ENCODE results near the gene WASF3.
"Not testable (repeated sequence)": the region's sequence is repeated elsewhere in the genome, so short reads cannot be mapped to it uniquely, and the experiment has no call there.

The WASF3 gene

GRCh38 chr13:26709461-26709860 is 152.0 kb downstream of the WASF3 start:
- H3K4me1 ChIP-seq (ENCODE audit: control insufficient read depth, insufficient read depth, low read length, poor library complexity, severe bottlenecking), result no peaks in the 10 kb centered on the region
- H3K36me3 ChIP-seq (ENCODE audit: control insufficient read depth, insufficient read depth, low read length), result no peaks in the 10 kb centered on the region
- H3K4me3 ChIP-seq (ENCODE audit: extremely low read depth, insufficient read depth, low read length, poor library complexity, severe bottlenecking), result no peak overlapping the region
- WGBS, 2 experiments (ENCODE audit: insufficient coverage in 2 of 2), result 89 to 96% methylated on average over 6 to 7 of the region's 7 CpGs
- H3K27ac ChIP-seq (ENCODE audit: low read depth, low read length, severe bottlenecking), result no peak overlapping the region
- H3K9me3 ChIP-seq (ENCODE audit: control insufficient read depth, low read length), result peaks cover 3% of the 10 kb centered on the region

GRCh38 chr13:26710166-26710565 is 152.7 kb downstream of the WASF3 start:
- peaks cover 3% of the 10 kb centered on the region for H3K9me3 ChIP-seq (ENCODE audit: control insufficient read depth, low read length)
- no peak overlapping the region for H3K27ac ChIP-seq (ENCODE audit: low read depth, low read length, severe bottlenecking)
- no peak overlapping the region for H3K4me3 ChIP-seq (ENCODE audit: extremely low read depth, insufficient read depth, low read length, poor library complexity, severe bottlenecking)
- H3K4me1 ChIP-seq (ENCODE audit: control insufficient read depth, insufficient read depth, low read length, poor library complexity, severe bottlenecking), result no peaks in the 10 kb centered on the region
- no peaks in the 10 kb centered on the region for H3K36me3 ChIP-seq (ENCODE audit: control insufficient read depth, insufficient read depth, low read length)
- WGBS, 2 experiments (ENCODE audit: insufficient coverage in 2 of 2), result 80 to 85% methylated on average over 13 of the region's 13 CpGs

GRCh38 chr13:26711211-26711610 is 153.7 kb downstream of the WASF3 start:
- WGBS, 2 experiments (ENCODE audit: insufficient coverage in 2 of 2), result 96 to 97% methylated on average over 3 of the region's 4 CpGs
- peaks cover 3% of the 10 kb centered on the region for H3K9me3 ChIP-seq (ENCODE audit: control insufficient read depth, low read length)
- no peaks in the 10 kb centered on the region for H3K36me3 ChIP-seq (ENCODE audit: control insufficient read depth, insufficient read depth, low read length)
- H3K4me3 ChIP-seq (ENCODE audit: extremely low read depth, insufficient read depth, low read length, poor library complexity, severe bottlenecking), result no peak overlapping the region
- no peaks in the 10 kb centered on the region for H3K4me1 ChIP-seq (ENCODE audit: control insufficient read depth, insufficient read depth, low read length, poor library complexity, severe bottlenecking)
- no peak overlapping the region for H3K27ac ChIP-seq (ENCODE audit: low read depth, low read length, severe bottlenecking)

GRCh38 chr13:26713341-26713740 is 155.9 kb downstream of the WASF3 start:
- Histone ChIP-seq H3K4me1 (ENCODE audit: control insufficient read depth, insufficient read depth, low read length, poor library complexity, severe bottlenecking) (no peaks in the 10 kb centered on the region), H3K9me3 (ENCODE audit: control insufficient read depth, low read length) (peaks cover 3% of the 10 kb centered on the region)
- WGBS, 2 experiments (ENCODE audit: insufficient coverage in 2 of 2), result 90% methylated on average over 1 of the region's 1 CpG; no CpG with 5 or more reads in 1 of the 2 experiments

GRCh38 chr13:26716984-26717383 is 159.5 kb downstream of the WASF3 start:
- WGBS, 2 experiments (ENCODE audit: insufficient coverage in 2 of 2), result 81% methylated on average over 3 of the region's 3 CpGs; no CpG with 5 or more reads in 1 of the 2 experiments

More at GRCh38 chr13:26713341-26713740, 155.9 kb downstream of the WASF3 start:
- no peak overlapping the region for H3K4me3 ChIP-seq (ENCODE audit: extremely low read depth, insufficient read depth, low read length, poor library complexity, severe bottlenecking)
- H3K27ac ChIP-seq (ENCODE audit: low read depth, low read length, severe bottlenecking), result no peak overlapping the region
- H3K36me3 ChIP-seq (ENCODE audit: control insufficient read depth, insufficient read depth, low read length), result no peaks in the 10 kb centered on the region

GRCh38 chr13:26718146-26718545 is 160.7 kb downstream of the WASF3 start:
- 72 to 88% methylated on average over 2 to 4 of the region's 8 CpGs for WGBS, 2 experiments (ENCODE audit: insufficient coverage in 2 of 2)
- no peak overlapping the region for H3K27ac ChIP-seq (ENCODE audit: low read depth, low read length, severe bottlenecking)
- H3K36me3 ChIP-seq (ENCODE audit: control insufficient read depth, insufficient read depth, low read length), result no peaks in the 10 kb centered on the region
- no peaks in the 10 kb centered on the region for H3K4me1 ChIP-seq (ENCODE audit: control insufficient read depth, insufficient read depth, low read length, poor library complexity, severe bottlenecking)
- H3K4me3 ChIP-seq (ENCODE audit: extremely low read depth, insufficient read depth, low read length, poor library complexity, severe bottlenecking), result no peak overlapping the region
- peaks cover 3% of the 10 kb centered on the region for H3K9me3 ChIP-seq (ENCODE audit: control insufficient read depth, low read length)

More at GRCh38 chr13:26716984-26717383, 159.5 kb downstream of the WASF3 start:
- Histone ChIP-seq H3K36me3 (ENCODE audit: control insufficient read depth, insufficient read depth, low read length) (no peaks in the 10 kb centered on the region), H3K27ac (ENCODE audit: low read depth, low read length, severe bottlenecking) (no peak overlapping the region), H3K9me3 (ENCODE audit: control insufficient read depth, low read length) (peaks cover 3% of the 10 kb centered on the region), H3K4me1 (ENCODE audit: control insufficient read depth, insufficient read depth, low read length, poor library complexity, severe bottlenecking) (no peaks in the 10 kb centered on the region), H3K4me3 (ENCODE audit: extremely low read depth, insufficient read depth, low read length, poor library complexity, severe bottlenecking) (no peak overlapping the region)

- 84 to 90% methylated on average over 5 of the region's 5 CpGs for WGBS, 2 experiments (ENCODE audit: insufficient coverage in 2 of 2)
- no peaks in the 10 kb centered on the region for H3K4me1 ChIP-seq (ENCODE audit: control insufficient read depth, insufficient read depth, low read length, poor library complexity, severe bottlenecking)
- no peak overlapping the region for H3K4me3 ChIP-seq (ENCODE audit: extremely low read depth, insufficient read depth, low read length, poor library complexity, severe bottlenecking)
- H3K27ac ChIP-seq (ENCODE audit: low read depth, low read length, severe bottlenecking), result no peak overlapping the region
- H3K9me3 ChIP-seq (ENCODE audit: control insufficient read depth, low read length), result peaks cover 3% of the 10 kb centered on the region
- no peaks in the 10 kb centered on the region for H3K36me3 ChIP-seq (ENCODE audit: control insufficient read depth, insufficient read depth, low read length)
These were observed 161.4 kb downstream of the WASF3 start for GRCh38 chr13:26718872-26719271.

- H3K36me3 ChIP-seq (ENCODE audit: control insufficient read depth, insufficient read depth, low read length), result no peaks in the 10 kb centered on the region
- H3K27ac ChIP-seq (ENCODE audit: low read depth, low read length, severe bottlenecking), result no peak overlapping the region
- peaks cover under 1% of the 10 kb centered on the region for H3K9me3 ChIP-seq (ENCODE audit: control insufficient read depth, low read length)
- 79 to 84% methylated on average over 3 of the region's 5 CpGs for WGBS, 2 experiments (ENCODE audit: insufficient coverage in 2 of 2)
- H3K4me1 ChIP-seq (ENCODE audit: control insufficient read depth, insufficient read depth, low read length, poor library complexity, severe bottlenecking), result no peaks in the 10 kb centered on the region
- H3K4me3 ChIP-seq (ENCODE audit: extremely low read depth, insufficient read depth, low read length, poor library complexity, severe bottlenecking), result no peak overlapping the region
These were observed 162.0 kb downstream of the WASF3 start for GRCh38 chr13:26719356-26719945.

- H3K27ac ChIP-seq (ENCODE audit: low read depth, low read length, severe bottlenecking), result no peak overlapping the region
- no peak overlapping the region for H3K4me3 ChIP-seq (ENCODE audit: extremely low read depth, insufficient read depth, low read length, poor library complexity, severe bottlenecking)
- no peaks in the 10 kb centered on the region for H3K36me3 ChIP-seq (ENCODE audit: control insufficient read depth, insufficient read depth, low read length)
- 93 to 94% methylated on average over 18 to 21 of the region's 26 CpGs for WGBS, 2 experiments (ENCODE audit: insufficient coverage in 2 of 2)
- H3K4me1 ChIP-seq (ENCODE audit: control insufficient read depth, insufficient read depth, low read length, poor library complexity, severe bottlenecking), result no peaks in the 10 kb centered on the region
- no peaks in the 10 kb centered on the region for H3K9me3 ChIP-seq (ENCODE audit: control insufficient read depth, low read length)
These were observed 164.0 kb downstream of the WASF3 start for GRCh38 chr13:26721251-26722121.

GRCh38 chr13:26722321-26722720 is 164.8 kb downstream of the WASF3 start:
- no peak overlapping the region for H3K4me3 ChIP-seq (ENCODE audit: extremely low read depth, insufficient read depth, low read length, poor library complexity, severe bottlenecking)
- H3K27ac ChIP-seq (ENCODE audit: low read depth, low read length, severe bottlenecking), result no peak overlapping the region
- H3K9me3 ChIP-seq (ENCODE audit: control insufficient read depth, low read length), result no peaks in the 10 kb centered on the region
- H3K36me3 ChIP-seq (ENCODE audit: control insufficient read depth, insufficient read depth, low read length), result no peaks in the 10 kb centered on the region
- H3K4me1 ChIP-seq (ENCODE audit: control insufficient read depth, insufficient read depth, low read length, poor library complexity, severe bottlenecking), result no peaks in the 10 kb centered on the region
- WGBS, 2 experiments (ENCODE audit: insufficient coverage in 2 of 2), result 71 to 80% methylated on average over 1 of the region's 5 CpGs

- 97% methylated on average over 6 of the region's 31 CpGs; no CpG with 5 or more reads in 1 of the 2 experiments for WGBS, 2 experiments (ENCODE audit: insufficient coverage in 2 of 2)
- not testable (repeated sequence) for H3K4me3 ChIP-seq (ENCODE audit: extremely low read depth, insufficient read depth, low read length, poor library complexity, severe bottlenecking); H3K36me3 ChIP-seq (ENCODE audit: control insufficient read depth, insufficient read depth, low read length); H3K9me3 ChIP-seq (ENCODE audit: control insufficient read depth, low read length); H3K4me1 ChIP-seq (ENCODE audit: control insufficient read depth, insufficient read depth, low read length, poor library complexity, severe bottlenecking); H3K27ac ChIP-seq (ENCODE audit: low read depth, low read length, severe bottlenecking)
These were observed 166.1 kb downstream of the WASF3 start for GRCh38 chr13:26723620-26724019.
